ENCODE measurements around the gene MYH16. TPM values are rescaled to one million over a fixed set of nuclear protein-coding genes. Genes with fewer than 3 reads are reported as not detected.
"Not testable (repeated sequence)": the region's sequence is repeated elsewhere in the genome, so short reads cannot be mapped to it uniquely, and the experiment has no call there.

MYH16 gene
- not detected for total RNA-seq

DNA sequence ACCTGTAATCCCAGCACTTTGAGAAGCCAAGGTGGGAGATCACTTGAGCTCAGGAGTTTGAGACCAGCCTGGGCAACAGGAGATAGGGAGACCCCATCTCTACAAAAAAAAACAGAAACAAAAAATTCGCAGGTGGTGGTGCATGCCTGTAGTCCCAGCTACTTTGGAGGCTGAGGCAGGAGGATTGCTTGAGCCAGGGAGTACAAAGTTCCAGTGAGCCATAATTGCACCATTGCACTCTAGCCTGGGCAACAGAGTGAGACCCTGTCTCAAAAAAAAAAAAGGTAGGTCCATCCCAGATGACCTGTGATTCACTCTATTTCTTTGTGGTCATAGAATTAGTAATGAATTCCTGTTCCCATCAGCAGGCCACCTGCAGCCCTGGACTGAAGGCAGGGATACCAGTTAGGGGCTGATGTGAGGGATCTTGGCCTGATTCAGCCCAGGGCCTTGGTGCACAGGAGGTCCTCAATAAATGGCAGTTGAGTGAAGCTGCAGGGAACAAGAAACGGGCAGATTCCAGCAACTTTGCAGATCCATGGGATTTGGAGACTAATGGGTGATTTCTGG is at the start of gene MYH16:
TSS of gene MYH16 (plus strand) at position 364 of the 570 bp plus-strand sequence.
- no peak for ATAC-seq
- POLR2A ChIA-PET: no interaction called here
- H3K4me1 Mint-ChIP-seq: peaks cover 16% of the 10 kb centered on the region
- H3K27me3 Mint-ChIP-seq: peaks cover 4% of the 10 kb centered on the region
- no peak within 1 kb of the TSS for H3K4me3 Mint-ChIP-seq
- CTCF ChIA-PET: no interaction called here
- DNase-seq: no peak
- H3K27ac Mint-ChIP-seq: peak within 1 kb of the TSS; percentile 37
- intact Hi-C loops (cut with DNase I, micrococcal nuclease): no loop called here
- no peaks in the 10 kb centered on the region for H3K9me3 Mint-ChIP-seq (ENCODE audit: low read depth)
- no peaks in the 10 kb centered on the region for H3K36me3 Mint-ChIP-seq (ENCODE audit: low read depth)

GRCh38 chr7:99224263-99224898 is 48.3 kb upstream of the MYH16 start:
- CTCF ChIA-PET; H3K27ac Mint-ChIP-seq; intact Hi-C loops (cut with DNase I, micrococcal nuclease); H3K27me3 Mint-ChIP-seq; H3K36me3 Mint-ChIP-seq (ENCODE audit: low read depth); POLR2A ChIA-PET; H3K9me3 Mint-ChIP-seq (ENCODE audit: low read depth); H3K4me3 Mint-ChIP-seq; H3K4me1 Mint-ChIP-seq: not testable (repeated sequence)
- ATAC-seq (peak; percentile 78), DNase-seq (peak; percentile 41)

DNA sequence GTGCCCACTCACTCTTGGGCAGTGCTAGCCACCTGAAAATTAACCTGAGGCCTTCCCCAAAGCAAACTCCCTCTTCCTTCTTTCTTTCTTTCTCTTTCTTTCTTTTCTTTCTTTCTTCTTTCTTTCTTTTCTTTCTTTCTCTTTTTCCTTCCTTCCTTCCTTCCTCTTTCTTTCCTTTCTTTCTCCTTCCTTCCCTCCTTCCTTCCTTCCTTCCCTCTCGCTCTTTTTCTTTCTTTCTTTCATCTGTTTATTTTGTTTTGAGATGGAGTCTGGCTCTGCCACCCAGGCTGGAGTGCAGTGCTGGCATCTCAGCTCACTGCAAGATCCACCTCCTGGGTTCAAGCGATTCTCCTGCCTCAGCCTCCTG is 47.8 kb upstream of the MYH16 start:
- no peak overlapping the region for H3K27ac Mint-ChIP-seq
- no peaks in the 10 kb centered on the region for H3K36me3 Mint-ChIP-seq (ENCODE audit: low read depth)
- CTCF ChIA-PET: interaction anchor here (1.2 kb wide), 1 partner anchor 17 kb away, joined by 3 read pairs; no protein-coding TSS in a partner anchor
- peaks cover 6% of the 10 kb centered on the region for H3K4me1 Mint-ChIP-seq
- POLR2A ChIA-PET: no interaction called here
- no peaks in the 10 kb centered on the region for H3K9me3 Mint-ChIP-seq (ENCODE audit: low read depth)
- ATAC-seq (no peak), DNase-seq (no peak)
- intact Hi-C loops (cut with DNase I, micrococcal nuclease): no loop called here
- no peak overlapping the region for H3K4me3 Mint-ChIP-seq
- H3K27me3 Mint-ChIP-seq: no peaks in the 10 kb centered on the region

DNA sequence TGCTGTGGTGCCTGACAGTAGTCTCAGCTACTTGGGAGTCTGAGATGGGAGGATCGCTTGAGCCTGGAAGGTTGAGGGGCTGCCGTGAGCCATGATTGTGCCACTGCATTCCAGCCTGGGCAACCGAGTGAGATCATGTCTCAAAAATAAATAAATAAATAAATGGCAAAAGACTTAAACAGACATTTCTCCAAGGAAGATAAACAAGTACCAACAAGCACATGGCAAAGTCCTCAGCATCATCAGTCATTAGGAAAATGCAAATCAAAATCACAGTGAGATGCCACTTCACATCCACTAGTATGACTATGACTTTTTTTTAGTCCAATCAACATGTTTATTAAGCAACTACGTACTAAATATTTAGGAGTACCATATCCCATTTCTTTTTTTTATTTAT is 43.4 kb upstream of the MYH16 start:
- H3K4me1 Mint-ChIP-seq: peaks cover 6% of the 10 kb centered on the region
- no peak overlapping the region for H3K27ac Mint-ChIP-seq
- POLR2A ChIA-PET: no interaction called here
- no peaks in the 10 kb centered on the region for H3K36me3 Mint-ChIP-seq (ENCODE audit: low read depth)
- no peak overlapping the region for H3K4me3 Mint-ChIP-seq
- ATAC-seq (no peak), DNase-seq (no peak)
- intact Hi-C loops (cut with DNase I, micrococcal nuclease): no loop called here
- no peaks in the 10 kb centered on the region for H3K27me3 Mint-ChIP-seq
- CTCF ChIA-PET: no interaction called here
- no peaks in the 10 kb centered on the region for H3K9me3 Mint-ChIP-seq (ENCODE audit: low read depth)

DNA sequence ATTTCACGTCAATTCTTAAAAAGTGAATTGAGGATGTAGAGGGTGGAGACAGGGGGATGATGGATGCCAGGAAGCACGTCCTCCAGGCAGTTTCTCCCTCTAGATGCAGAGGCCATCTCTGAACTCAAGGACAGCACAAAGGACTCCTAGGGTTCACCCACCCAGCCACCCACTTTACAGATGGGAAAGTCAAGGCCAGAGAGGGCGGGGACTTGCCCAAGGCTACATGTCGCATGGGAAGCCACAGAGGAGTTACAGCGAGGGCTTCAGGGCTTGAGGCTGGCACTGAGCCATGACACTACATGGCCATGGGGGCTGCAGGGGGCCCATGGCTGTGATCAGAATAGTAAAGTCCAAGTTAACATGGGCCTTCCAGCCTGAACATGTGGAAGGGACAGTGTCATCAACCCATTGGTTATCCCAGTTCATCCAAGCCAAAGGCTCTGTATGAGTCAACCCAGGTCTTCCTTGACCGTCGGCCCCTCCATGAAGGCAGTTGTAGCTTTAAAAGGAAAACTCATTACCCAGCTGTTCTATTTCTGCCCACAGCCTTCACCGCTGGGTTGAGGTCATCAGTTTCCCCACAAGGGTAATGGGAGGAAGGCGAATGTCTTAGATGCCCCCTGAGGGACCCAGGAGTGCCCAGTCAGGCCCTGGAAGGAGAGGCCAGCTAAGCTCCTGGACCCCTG is 40.4 kb upstream of the MYH16 start:
- no peak overlapping the region for H3K4me3 Mint-ChIP-seq
- ATAC-seq (no peak), DNase-seq (no peak)
- ChIA-PET CTCF (no interaction called here), POLR2A (no interaction called here)
- H3K27me3 Mint-ChIP-seq: no peaks in the 10 kb centered on the region
- no peak overlapping the region for H3K27ac Mint-ChIP-seq
- no peaks in the 10 kb centered on the region for H3K9me3 Mint-ChIP-seq (ENCODE audit: low read depth)
- intact Hi-C loops (cut with DNase I, micrococcal nuclease): loop anchor here in 1 of 2 experiments (10.0 kb wide), 1 partner anchor 197 kb away; no protein-coding TSS in a partner anchor
- H3K36me3 Mint-ChIP-seq (ENCODE audit: low read depth): no peaks in the 10 kb centered on the region
- H3K4me1 Mint-ChIP-seq: no peaks in the 10 kb centered on the region

- H3K4me1 Mint-ChIP-seq; POLR2A ChIA-PET; CTCF ChIA-PET; H3K36me3 Mint-ChIP-seq (ENCODE audit: low read depth); ATAC-seq; DNase-seq; H3K4me3 Mint-ChIP-seq; H3K9me3 Mint-ChIP-seq (ENCODE audit: low read depth); H3K27me3 Mint-ChIP-seq; H3K27ac Mint-ChIP-seq: not testable (repeated sequence)
- intact Hi-C loops (cut with DNase I, micrococcal nuclease): loop anchor here in 1 of 2 experiments (10.0 kb wide), 1 partner anchor 198 kb away; no protein-coding TSS in a partner anchor
These were observed 39.7 kb upstream of the MYH16 start for GRCh38 chr7:99232955-99233354.

GRCh38 chr7:99234185-99234584 is 38.5 kb upstream of the MYH16 start:
- H3K27me3 Mint-ChIP-seq: no peaks in the 10 kb centered on the region
- ChIA-PET POLR2A (no interaction called here), CTCF (interaction anchor here (0.6 kb wide), 1 partner anchor 354 kb away, joined by 3 read pairs; no protein-coding TSS in a partner anchor)
- H3K9me3 Mint-ChIP-seq (ENCODE audit: low read depth): no peaks in the 10 kb centered on the region
- ATAC-seq (no peak), DNase-seq (no peak)
- no peaks in the 10 kb centered on the region for H3K4me1 Mint-ChIP-seq
- intact Hi-C loops (cut with DNase I, micrococcal nuclease): loop anchor here in 1 of 2 experiments (10.0 kb wide), 1 partner anchor 199 kb away; no protein-coding TSS in a partner anchor
- no peak overlapping the region for H3K4me3 Mint-ChIP-seq
- H3K36me3 Mint-ChIP-seq (ENCODE audit: low read depth): no peaks in the 10 kb centered on the region
- H3K27ac Mint-ChIP-seq: no peak overlapping the region

- no peak for ATAC-seq
- H3K4me1 Mint-ChIP-seq: no peaks in the 10 kb centered on the region
These were observed 36.7 kb upstream of the MYH16 start for GRCh38 chr7:99235925-99236324.

GRCh38 chr7:99237876-99238275 is 34.8 kb upstream of the MYH16 start:
- H3K27me3 Mint-ChIP-seq; H3K36me3 Mint-ChIP-seq (ENCODE audit: low read depth); H3K4me1 Mint-ChIP-seq; ATAC-seq; H3K27ac Mint-ChIP-seq; H3K9me3 Mint-ChIP-seq (ENCODE audit: low read depth); CTCF ChIA-PET; DNase-seq; H3K4me3 Mint-ChIP-seq: not testable (repeated sequence)
- POLR2A ChIA-PET: interaction anchor here (0.6 kb wide), 1 partner anchor 11 kb away, joined by 4 read pairs; no protein-coding TSS in a partner anchor
- intact Hi-C loops (cut with DNase I, micrococcal nuclease): loop anchor here in 1 of 2 experiments (10.0 kb wide), 1 partner anchor 203 kb away; no protein-coding TSS in a partner anchor

More at GRCh38 chr7:99235925-99236324, 36.7 kb upstream of the MYH16 start:
- intact Hi-C loops (cut with DNase I, micrococcal nuclease): loop anchor here in 1 of 2 experiments (10.0 kb wide), 1 partner anchor 201 kb away; no protein-coding TSS in a partner anchor
- H3K36me3 Mint-ChIP-seq (ENCODE audit: low read depth): no peaks in the 10 kb centered on the region
- no peak overlapping the region for H3K4me3 Mint-ChIP-seq
- DNase-seq: no peak
- ChIA-PET POLR2A (no interaction called here), CTCF (no interaction called here)
- H3K9me3 Mint-ChIP-seq (ENCODE audit: low read depth): no peaks in the 10 kb centered on the region
- H3K27me3 Mint-ChIP-seq: peaks cover 2% of the 10 kb centered on the region
- H3K27ac Mint-ChIP-seq: no peak overlapping the region

DNA sequence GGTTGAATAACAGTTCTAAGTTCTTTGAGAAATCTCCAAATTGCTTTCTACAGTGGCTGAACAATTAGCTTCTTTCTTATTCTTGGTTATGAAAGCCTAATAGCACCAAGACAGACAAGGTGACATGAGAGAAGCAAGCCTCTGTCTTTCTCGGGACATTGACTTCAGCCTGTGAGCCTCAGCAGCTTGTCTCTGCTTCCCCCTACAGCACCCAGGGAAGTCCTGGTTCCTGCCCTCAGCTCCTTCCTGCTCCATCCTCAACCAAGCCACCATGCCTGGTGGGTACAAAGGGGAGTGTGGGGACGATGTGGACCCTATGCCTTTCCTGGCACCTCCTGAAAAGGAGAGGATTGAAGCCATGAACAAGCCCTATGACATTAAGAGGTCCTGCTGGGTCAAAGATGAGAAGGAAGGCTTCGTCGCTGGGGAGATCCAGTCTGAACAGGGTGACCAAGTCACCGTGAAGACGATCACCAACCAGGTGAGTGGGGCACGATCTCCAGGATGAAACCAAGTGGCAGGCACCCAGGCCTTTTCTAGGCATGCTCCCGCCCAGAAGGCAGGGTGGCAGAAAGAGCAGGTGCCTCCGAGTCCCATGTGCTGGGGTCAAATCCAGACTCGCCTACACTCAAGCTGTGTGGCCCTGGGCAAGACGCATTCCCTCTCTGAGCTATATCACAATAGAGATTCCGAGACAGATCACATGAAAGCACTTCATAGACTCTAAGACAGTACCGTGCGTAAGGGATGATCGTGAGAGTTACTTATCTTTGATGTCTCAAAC is 33.9 kb upstream of the MYH16 start:
- Mint-ChIP-seq H3K4me3 (no peak overlapping the region), H3K4me1 (no peaks in the 10 kb centered on the region), H3K27me3 (peaks cover 2% of the 10 kb centered on the region), H3K9me3 (ENCODE audit: low read depth) (no peaks in the 10 kb centered on the region), H3K36me3 (ENCODE audit: low read depth) (no peaks in the 10 kb centered on the region), H3K27ac (no peak overlapping the region)
- intact Hi-C loops (cut with DNase I, micrococcal nuclease): loop anchor here in 1 of 2 experiments (10.0 kb wide), 1 partner anchor 204 kb away; no protein-coding TSS in a partner anchor
- no peak for DNase-seq
- ChIA-PET POLR2A (no interaction called here), CTCF (no interaction called here)
- no peak for ATAC-seq

DNA sequence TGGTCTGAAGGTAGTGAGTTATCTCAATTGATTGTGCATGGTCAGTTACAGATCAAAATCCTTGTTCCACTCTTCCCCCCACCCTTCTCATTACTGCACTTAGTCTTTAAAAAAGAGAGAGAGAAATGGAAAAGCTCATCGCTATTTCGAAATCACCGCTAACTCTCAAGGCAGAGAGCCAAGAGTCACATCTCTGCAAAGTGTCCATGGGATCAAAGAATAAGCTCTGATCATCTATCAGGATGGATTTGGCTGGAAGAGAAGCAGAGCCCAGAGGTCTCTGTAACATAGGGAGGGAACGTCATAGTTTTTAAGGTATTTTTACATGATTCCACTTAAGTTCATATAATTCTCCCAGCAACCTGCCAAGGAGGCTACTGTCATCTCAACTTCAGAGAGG is 30.0 kb upstream of the MYH16 start:
- no peaks in the 10 kb centered on the region for H3K9me3 Mint-ChIP-seq (ENCODE audit: low read depth)
- DNase-seq: no peak
- POLR2A ChIA-PET: no interaction called here
- CTCF ChIA-PET: interaction anchor here (0.6 to 1.4 kb wide), 2 partner anchors 17 to 35 kb away, joined by 3 read pairs; no protein-coding TSS in a partner anchor
- no peak overlapping the region for H3K4me3 Mint-ChIP-seq
- no peaks in the 10 kb centered on the region for H3K36me3 Mint-ChIP-seq (ENCODE audit: low read depth)
- no peaks in the 10 kb centered on the region for H3K4me1 Mint-ChIP-seq
- H3K27me3 Mint-ChIP-seq: peaks cover 2% of the 10 kb centered on the region
- intact Hi-C loops (cut with DNase I, micrococcal nuclease): no loop called here
- no peak overlapping the region for H3K27ac Mint-ChIP-seq
- ATAC-seq: no peak

All from activated CD4-positive, alpha-beta T cell treated with anti-CD3 and anti-CD28 coated beads for 36 hours (primary cell).